EL (cell line): Measurements from ENCODE around the gene C2orf66.

ENCODE experiments used
- DNase-seq: peaks from one replicate; pipeline ENCODE4 v3.0.0-alpha.2; 2016

Gene C2orf66

GRCh38 chr2:196809260-196809659 lies at the start of gene C2orf66:
Gene C2orf66 (minus strand): TSS chr2:196809355. CDS start chr2:196809336, 19 bp downstream.
- DNase-seq: no peak

GRCh38 chr2:196854629-196855028 lies 45.5 kb upstream of the C2orf66 start:
- no peak for DNase-seq

GRCh38 chr2:196853301-196854087 lies 44.3 kb upstream of the C2orf66 start:
- DNase-seq: no peak

GRCh38 chr2:196851088-196851487 lies 41.9 kb upstream of the C2orf66 start:
- no peak for DNase-seq

DNA sequence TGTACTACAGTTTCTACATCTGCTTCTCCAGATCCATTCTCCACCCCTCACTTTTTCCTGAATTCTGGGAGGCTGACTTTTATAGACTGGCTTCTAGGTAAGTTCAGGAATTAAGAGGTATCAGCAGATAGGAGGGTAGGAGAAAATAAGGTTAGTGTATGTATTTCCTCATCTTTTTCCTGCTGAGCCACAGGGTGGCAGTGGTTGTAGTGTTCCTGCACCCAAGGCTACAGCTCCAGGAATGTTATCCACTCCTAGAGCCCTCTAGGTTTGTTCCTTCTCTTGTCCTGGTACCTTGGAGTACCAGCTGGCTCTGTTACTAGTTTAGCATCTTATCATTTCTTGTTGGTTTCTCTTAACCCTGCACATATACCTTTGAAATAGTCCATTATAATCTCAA lies 40.7 kb upstream of the C2orf66 start:
- DNase-seq: peak; percentile 38

- no peak for DNase-seq
Measured at GRCh38 chr2:196846295-196846694, 37.1 kb upstream of the C2orf66 start.

GRCh38 chr2:196845371-196845770 lies 36.2 kb upstream of the C2orf66 start:
- DNase-seq: no peak

DNA sequence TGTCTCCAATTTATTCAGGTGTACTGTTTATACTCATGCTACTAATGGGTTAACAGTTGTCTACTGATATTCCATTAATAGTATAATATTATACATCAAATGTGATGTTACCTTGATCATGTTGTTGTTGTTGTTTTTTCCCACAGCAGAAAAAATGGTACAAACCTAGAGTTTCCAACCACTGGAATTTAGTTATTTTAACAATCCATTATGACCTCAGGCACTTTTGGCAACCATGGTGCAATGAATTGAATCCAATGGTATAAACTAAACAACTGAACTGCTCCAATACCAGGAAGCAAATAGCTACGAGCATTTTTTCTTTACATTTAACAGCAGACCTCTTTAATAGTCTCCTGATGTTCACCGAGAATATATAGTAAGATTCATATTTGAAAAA lies 31.0 kb upstream of the C2orf66 start:
- DNase-seq: peak; percentile 21

DNA sequence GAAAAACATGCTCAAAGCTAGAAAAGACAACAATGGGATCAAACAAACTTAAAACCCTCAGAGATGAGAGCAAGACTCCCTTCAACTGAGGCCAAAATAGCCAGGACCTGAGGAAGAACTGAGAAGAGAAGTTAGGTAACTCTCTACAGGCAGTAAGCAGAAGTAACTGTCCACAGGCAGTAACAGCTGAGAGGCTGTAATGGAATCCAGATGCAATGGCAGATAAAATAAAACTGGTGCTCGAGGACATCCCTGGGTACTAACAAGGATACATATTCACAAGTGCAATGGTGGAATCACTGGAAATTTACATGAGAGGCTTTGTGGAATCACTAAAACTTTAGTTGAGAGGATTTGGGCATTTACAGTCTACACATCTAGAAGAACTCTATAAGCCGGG lies 30.4 kb upstream of the C2orf66 start:
- DNase-seq: no peak

GRCh38 chr2:196836440-196836839 lies 27.3 kb upstream of the C2orf66 start:
- peak; percentile 65 for DNase-seq

- DNase-seq: no peak
Measured at GRCh38 chr2:196830701-196831100, 21.5 kb upstream of the C2orf66 start.

DNA sequence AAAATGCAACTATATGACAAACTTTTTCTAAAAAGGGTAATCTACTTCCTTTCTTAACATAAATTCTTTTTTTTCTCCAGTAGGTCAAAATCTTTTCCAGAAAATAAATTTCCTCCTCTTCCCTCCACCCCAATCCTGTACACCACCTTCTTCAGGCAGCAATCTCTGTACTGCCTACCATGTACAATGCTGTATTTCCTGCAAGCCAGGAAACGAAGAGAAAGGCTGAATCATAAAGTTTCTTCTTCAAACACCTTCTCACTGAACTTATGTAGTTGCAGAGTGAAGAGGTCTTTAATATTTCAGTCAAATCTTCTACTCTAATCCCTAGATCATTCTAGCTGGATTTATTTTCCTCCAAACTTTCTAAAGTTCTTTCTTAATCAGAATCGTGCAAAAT lies 18.2 kb upstream of the C2orf66 start:
- DNase-seq: no peak

DNA sequence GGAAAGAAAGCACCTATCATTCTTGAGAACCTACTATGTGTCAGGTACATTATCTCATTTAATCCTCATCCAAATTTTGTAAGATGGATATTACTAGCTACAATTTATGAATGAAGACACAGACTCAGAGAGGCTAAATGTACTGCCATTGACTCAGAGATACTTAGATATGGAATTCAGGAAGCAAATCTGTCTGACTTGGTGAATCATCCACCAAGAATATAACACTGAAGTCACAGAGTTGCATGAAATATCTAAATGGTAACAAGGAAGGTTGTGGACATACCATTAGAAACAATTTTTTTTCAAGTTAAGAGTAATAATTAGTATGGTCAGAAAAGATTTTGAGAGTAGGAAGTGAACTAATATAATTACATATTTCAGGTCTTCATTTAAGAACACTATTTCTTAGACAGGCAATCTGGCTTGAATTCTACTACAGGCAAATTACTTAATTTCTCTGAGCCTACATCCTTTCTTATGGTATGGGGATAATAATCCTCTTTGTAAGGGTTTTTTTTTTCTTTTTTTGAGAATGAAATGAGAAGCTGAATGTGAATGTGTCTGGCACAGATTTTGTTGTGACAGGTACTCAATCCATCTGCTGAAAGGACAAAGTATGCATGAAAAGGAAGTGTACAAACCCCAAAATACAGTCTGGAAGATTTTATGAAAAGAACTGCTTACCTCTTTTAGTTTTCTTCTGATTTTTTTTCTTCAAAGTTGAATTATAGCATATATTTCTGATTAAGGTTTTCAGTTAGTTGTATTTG lies 14.8 kb upstream of the C2orf66 start:
- peak; percentile 81 for DNase-seq

DNA sequence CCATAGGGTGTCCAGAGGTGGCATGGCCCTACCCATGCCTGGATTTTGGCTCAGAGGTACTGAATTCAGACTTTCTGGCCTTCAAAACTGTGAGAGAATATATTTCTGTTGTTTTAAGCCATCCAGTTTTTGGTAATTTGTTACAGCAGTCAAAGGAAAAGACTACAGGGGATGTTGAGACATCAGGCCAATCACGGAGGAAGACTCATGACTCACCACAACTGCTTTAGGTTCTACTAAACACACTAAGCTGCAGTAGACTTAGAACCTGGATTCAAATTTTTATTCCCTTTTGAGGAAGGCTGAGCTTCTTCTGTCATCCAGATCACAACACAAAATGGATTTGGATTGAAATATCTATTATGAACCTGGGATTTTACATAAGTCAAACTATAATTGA lies 12.0 kb upstream of the C2orf66 start:
- peak; percentile 51 for DNase-seq

DNA sequence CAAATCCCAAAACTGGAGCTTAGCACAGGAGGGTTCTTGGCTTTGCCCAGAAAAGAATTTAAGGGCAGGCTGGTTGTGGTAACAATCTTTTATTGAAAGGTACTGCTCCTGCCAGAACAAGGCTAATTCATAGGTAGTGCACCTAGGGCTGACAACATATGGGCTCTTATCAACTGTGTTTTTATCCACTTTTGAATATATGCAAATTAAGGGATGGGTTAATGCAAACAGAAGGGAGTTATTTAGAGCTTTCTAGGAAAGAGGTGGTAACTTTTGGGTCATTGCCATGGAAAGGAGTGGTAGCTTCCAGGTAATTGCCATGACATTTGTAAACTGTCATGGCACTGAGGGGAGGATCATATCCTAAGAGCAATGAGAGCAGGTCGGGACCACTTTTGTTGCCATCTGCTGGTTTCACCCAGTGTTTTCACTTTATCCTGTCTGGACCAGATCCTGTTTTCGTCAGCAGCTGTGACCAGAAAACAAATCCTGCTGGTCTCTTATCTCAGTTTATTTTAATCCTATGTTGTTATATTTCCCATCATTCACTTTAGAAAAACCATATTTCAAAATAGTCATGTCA lies 981 bp downstream of the C2orf66 start:
- DNase-seq: no peak

GRCh38 chr2:196804381-196804780 lies 4.8 kb downstream of the C2orf66 start:
- peak; percentile 44 for DNase-seq

DNA sequence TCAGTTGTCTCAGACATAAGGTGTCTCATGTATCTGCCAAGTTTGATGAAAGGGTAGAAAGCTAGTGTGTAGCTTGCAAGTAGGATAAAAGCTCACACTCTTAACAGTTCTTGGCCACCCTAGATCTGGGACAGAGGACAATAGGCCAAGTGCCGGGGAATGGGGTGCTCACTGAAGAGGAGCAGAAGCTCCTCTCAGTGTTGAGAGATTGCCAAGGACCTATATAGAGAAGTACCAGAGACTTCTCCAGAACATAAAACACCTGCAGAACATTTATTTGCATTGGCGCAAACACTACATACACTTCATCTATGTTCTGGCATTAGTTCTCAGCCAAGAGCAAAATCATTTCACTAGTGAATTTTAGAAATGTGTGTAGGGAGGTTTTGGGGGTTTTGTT lies 6.8 kb downstream of the C2orf66 start:
- DNase-seq: no peak

GRCh38 chr2:196801674-196802261 lies 7.4 kb downstream of the C2orf66 start:
- DNase-seq: peak; percentile 17

GRCh38 chr2:196798980-196799379 lies 10.2 kb downstream of the C2orf66 start:
- no peak for DNase-seq

- no peak for DNase-seq
Measured at GRCh38 chr2:196792865-196793264, 16.3 kb downstream of the C2orf66 start.

DNA sequence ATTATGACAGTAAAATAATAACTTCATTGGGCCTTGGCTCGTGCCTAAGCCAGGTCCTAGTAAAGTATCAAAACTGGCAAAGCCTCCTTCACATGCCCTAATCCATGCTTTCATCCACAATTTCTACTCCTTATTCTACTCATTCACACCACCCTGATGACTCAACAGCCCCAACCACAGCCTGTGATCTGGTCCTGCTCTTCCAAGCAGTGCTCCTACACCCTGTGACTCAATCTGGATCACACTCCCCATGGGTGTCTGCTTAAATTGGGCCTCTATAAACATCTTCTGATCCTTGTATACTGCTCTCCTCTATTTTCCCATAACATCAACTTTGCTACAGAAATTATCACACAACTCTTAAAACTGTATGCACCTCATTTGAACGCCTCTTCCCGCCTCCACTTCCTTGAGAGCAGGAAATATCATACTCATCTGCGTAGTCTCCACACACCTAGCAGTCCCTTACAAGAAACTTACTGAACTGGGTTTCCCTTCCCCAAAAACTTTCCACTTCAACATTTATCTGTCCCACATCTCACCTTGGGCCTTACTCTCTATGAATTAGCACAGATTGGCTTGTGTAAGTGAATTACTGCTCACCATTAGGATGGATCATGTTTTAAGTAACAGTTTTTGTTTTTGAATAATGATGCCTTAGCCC lies 25.6 kb downstream of the C2orf66 start:
- DNase-seq: peak; percentile 80

GRCh38 chr2:196767101-196767500 lies 42.1 kb downstream of the C2orf66 start:
- DNase-seq: no peak

DNA sequence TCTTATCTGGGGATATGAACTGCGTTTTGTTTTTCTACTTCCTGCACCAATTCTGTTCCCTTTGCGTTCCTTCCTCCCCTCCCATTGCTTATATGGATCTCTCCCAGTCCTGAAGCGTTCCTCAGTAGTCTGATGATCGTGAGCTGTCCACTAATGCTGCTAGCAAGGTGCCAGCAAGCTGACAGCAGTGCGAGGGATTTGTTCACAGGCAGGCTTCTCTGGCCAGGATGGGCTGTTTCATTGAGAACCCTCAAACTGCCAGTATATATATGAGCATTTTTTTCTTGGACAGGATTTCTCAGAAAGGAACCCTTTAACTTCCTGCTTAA lies 49.8 kb downstream of the C2orf66 start:
- no peak for DNase-seq
